Measurements from ENCODE around the gene FOXP4. TPM values are rescaled to one million over a fixed set of nuclear protein-coding genes. Genes with fewer than 3 reads are reported as not detected.

FOXP4 gene
- total RNA-seq, 1 experiment from 2014 or later: 32.3 TPM

- no peak for ATAC-seq
- POLR2A ChIA-PET: no interaction called here
Observed at GRCh38 chr6:41529970-41530369, 16.2 kb upstream of the FOXP4 start.

More at GRCh38 chr6:41529970-41530369, 16.2 kb upstream of the FOXP4 start:
- no peak for TF ChIP-seq REST (IDR thresholded peaks at IDR 0.05; ENCODE audit: low read depth)
- no peak for TF ChIP-seq EZH2 (IDR thresholded peaks at IDR 0.05)
- no peak for TF ChIP-seq POLR2A (IDR thresholded peaks at IDR 0.05; ENCODE audit: borderline replicate concordance, extremely low read depth, insufficient read depth, insufficient read length)
- TF ChIP-seq TCF7L2 (IDR thresholded peaks at IDR 0.05; ENCODE audit: borderline replicate concordance, extremely low read depth, insufficient read depth, insufficient read length): no peak
- TF ChIP-seq SP1 (IDR thresholded peaks at IDR 0.05; ENCODE audit: low read depth): no peak
- TF ChIP-seq YY1 (IDR thresholded peaks at IDR 0.05; ENCODE audit: extremely low read depth, insufficient replicate concordance, low read depth, low read length): no peak
- TF ChIP-seq ZFX (IDR thresholded peaks at IDR 0.05): no peak
- TF ChIP-seq, protein P1, sequence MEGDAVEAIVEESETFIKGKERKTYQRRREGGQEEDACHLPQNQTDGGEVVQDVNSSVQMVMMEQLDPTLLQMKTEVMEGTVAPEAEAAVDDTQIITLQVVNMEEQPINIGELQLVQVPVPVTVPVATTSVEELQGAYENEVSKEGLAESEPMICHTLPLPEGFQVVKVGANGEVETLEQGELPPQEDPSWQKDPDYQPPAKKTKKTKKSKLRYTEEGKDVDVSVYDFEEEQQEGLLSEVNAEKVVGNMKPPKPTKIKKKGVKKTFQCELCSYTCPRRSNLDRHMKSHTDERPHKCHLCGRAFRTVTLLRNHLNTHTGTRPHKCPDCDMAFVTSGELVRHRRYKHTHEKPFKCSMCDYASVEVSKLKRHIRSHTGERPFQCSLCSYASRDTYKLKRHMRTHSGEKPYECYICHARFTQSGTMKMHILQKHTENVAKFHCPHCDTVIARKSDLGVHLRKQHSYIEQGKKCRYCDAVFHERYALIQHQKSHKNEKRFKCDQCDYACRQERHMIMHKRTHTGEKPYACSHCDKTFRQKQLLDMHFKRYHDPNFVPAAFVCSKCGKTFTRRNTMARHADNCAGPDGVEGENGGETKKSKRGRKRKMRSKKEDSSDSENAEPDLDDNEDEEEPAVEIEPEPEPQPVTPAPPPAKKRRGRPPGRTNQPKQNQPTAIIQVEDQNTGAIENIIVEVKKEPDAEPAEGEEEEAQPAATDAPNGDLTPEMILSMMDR (IDR thresholded peaks at IDR 0.05 in 2 of 3, conservative IDR thresholded peaks at IDR 0.05 in 1 of 3; ENCODE audit: borderline replicate concordance in 1 of 3, insufficient read depth in 1 of 3, low read depth in 2 of 3, low read length in 2 of 3): no peak
- no peak for TF ChIP-seq MAX (IDR thresholded peaks at IDR 0.05)
- TF ChIP-seq RAD21 (IDR thresholded peaks at IDR 0.05; ENCODE audit: low read depth): no peak
- TF ChIP-seq EZH2phosphoT487 (IDR thresholded peaks at IDR 0.05; ENCODE audit: borderline replicate concordance): no peak
- TF ChIP-seq EGR1 (IDR thresholded peaks at IDR 0.05; ENCODE audit: low read depth): no peak
- TF ChIP-seq SIN3A (IDR thresholded peaks at IDR 0.05; ENCODE audit: low read depth): no peak
- no peak for TF ChIP-seq ZBTB33 (IDR thresholded peaks at IDR 0.05; ENCODE audit: extremely low read depth, insufficient replicate concordance, low read length)
- no peak for TF ChIP-seq ZNF274 (IDR thresholded peaks at IDR 0.05; ENCODE audit: low read depth, low read length)
- no peak for TF ChIP-seq CBX3 (IDR thresholded peaks at IDR 0.05; ENCODE audit: low read depth)
- no peak for TF ChIP-seq SRF (IDR thresholded peaks at IDR 0.05; ENCODE audit: low read depth)
- no peak for TF ChIP-seq ATF3 (IDR thresholded peaks at IDR 0.05)
- no peak for TF ChIP-seq JUND (IDR thresholded peaks at IDR 0.05)
- intact Hi-C loops (cut with micrococcal nuclease): no loop called here
- no peak overlapping the region for H3K4me3 ChIP-seq (replicated peaks in 1 of 2; ENCODE audit: low read depth in 1 of 2, low read length in 2 of 2)
- no peak for DNase-seq (ENCODE audit: low read depth, low spot score)
- no peak overlapping the region for H3K27ac ChIP-seq (ENCODE audit: low read depth, low read length)
- H2AFZ ChIP-seq (ENCODE audit: low read depth, low read length, poor library complexity, severe bottlenecking): no peak overlapping the region
- no peak overlapping the region for H3K4me2 ChIP-seq (ENCODE audit: low read length)
- H3K27me3 ChIP-seq (ENCODE audit: insufficient read depth, low read length): no peaks in the 10 kb centered on the region
- H3K9ac ChIP-seq (ENCODE audit: low read length): no peak overlapping the region
- no peaks in the 10 kb centered on the region for H3K79me2 ChIP-seq (ENCODE audit: insufficient read depth, low read length)
- no peaks in the 10 kb centered on the region for H3K9me3 ChIP-seq (ENCODE audit: control insufficient read depth in 1 of 2, insufficient read depth in 1 of 2, low read depth in 1 of 2, low read length in 2 of 2)
- BruUV-seq (replicated peaks): no TSS peak
- H4K20me1 ChIP-seq (ENCODE audit: insufficient read depth): no peaks in the 10 kb centered on the region
- no peaks in the 10 kb centered on the region for H3K9me2 ChIP-seq (ENCODE audit: insufficient read depth)
- H3K4me1 ChIP-seq (ENCODE audit: control insufficient read depth in 1 of 2, insufficient read depth in 2 of 2, low read length in 2 of 2): peaks cover 14 to 22% of the 10 kb centered on the region in 2 experiments
- RAD21 ChIA-PET (ENCODE audit: low non-redundant PET in 1 of 2, low total read pairs in 2 of 2, uncharacterized antibody in 2 of 2, unreplicated experiment in 2 of 2): no interaction called here
- H3K36me3 ChIP-seq (ENCODE audit: control insufficient read depth in 1 of 2, insufficient read depth in 2 of 2, low read length in 2 of 2): no peaks in the 10 kb centered on the region
- CTCF ChIA-PET: no interaction called here

All from HCT116 (cell line).